Activated T-cell treated with anti-CD3 and anti-CD28 coated beads for 24 hours (primary cell): ENCODE measurements around the gene TFF3.

Source experiments
- DNase-seq: peaks from one replicate; pipeline ENCODE4 v3.0.0-alpha.2; 2020; ENCODE audit warnings: low read depth

Gene TFF3

GRCh38 chr21:42289926-42290325 lies 25.3 kb downstream of the TFF3 start:
- no peak for DNase-seq

GRCh38 chr21:42288962-42289361 lies 26.2 kb downstream of the TFF3 start:
- no peak for DNase-seq

GRCh38 chr21:42287193-42288083 lies 27.8 kb downstream of the TFF3 start:
- DNase-seq: no peak

DNA sequence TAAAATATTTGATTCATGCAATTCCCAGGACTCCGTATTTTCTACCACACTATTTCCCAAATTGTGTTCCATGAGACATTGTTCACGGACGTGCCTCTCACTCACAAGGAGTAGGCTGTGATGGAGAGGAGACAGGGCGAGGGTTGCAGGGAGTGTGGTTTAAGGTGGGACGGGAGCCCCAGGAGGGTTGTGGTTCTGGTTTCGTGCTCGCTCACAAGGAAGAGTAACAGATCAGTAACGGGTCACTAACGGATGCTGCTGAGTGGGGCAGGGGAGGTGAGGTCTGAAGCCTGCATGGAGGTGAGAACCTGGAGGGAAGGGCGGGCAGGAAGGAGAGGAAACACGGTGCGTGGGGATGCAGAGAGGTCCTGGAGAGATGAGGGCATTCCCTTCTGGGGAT lies 28.8 kb downstream of the TFF3 start:
- DNase-seq: no peak

DNA sequence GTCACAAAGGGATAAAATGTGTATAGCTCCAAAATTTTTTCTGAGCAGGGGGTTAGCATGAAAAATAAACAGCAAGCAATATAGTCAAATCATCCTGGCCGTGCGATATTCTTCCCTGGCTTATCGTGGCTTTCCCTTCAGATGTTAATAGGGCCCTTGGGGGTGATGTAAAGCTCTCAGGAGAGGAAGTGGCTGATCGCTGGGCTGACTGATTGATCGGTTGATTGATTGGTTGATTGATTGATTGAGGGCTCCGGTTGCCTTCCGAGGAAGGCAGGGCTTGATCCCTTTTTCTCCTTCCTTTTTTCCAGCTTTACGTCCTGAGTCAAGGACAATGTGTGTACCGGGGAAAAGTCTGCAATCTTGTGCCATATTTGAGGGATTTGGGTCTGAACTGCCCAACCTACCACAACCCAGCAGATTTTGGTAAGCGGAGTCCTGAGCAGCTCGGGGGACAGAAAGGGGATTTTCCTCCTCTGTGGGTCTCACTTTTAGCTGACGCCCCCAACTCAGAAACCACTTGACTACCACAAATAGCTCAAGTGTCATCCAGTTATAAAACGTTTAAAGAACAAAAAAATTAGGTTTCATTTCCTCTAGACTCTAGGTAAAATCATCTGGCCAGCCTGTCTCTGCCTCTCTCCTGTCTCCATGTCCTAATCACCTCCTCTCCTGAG lies 29.5 kb downstream of the TFF3 start:
- no peak for DNase-seq

DNA sequence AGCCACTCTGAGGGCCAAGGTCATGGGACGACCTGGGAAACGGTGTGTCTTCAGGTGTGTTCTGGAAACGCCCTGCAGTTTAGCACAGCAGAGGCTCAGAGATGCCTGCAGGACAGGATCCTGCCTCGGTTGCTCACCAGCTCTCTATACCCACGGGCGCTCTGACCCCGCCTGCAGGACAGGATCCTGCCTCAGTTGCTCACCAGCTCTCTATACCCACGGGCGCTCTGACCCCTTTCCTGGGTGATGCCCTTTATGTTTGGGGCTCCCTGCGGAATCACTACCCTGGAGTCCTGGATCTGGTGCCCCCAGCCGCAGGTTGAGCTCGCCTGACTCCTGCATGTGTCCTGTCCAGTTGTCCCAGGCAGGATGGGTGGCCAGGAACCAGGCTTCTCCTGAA lies 32.5 kb downstream of the TFF3 start:
- no peak for DNase-seq

GRCh38 chr21:42282021-42282420 lies 33.2 kb downstream of the TFF3 start:
- no peak for DNase-seq

GRCh38 chr21:42281181-42281680 lies 34.0 kb downstream of the TFF3 start:
- no peak for DNase-seq

DNA sequence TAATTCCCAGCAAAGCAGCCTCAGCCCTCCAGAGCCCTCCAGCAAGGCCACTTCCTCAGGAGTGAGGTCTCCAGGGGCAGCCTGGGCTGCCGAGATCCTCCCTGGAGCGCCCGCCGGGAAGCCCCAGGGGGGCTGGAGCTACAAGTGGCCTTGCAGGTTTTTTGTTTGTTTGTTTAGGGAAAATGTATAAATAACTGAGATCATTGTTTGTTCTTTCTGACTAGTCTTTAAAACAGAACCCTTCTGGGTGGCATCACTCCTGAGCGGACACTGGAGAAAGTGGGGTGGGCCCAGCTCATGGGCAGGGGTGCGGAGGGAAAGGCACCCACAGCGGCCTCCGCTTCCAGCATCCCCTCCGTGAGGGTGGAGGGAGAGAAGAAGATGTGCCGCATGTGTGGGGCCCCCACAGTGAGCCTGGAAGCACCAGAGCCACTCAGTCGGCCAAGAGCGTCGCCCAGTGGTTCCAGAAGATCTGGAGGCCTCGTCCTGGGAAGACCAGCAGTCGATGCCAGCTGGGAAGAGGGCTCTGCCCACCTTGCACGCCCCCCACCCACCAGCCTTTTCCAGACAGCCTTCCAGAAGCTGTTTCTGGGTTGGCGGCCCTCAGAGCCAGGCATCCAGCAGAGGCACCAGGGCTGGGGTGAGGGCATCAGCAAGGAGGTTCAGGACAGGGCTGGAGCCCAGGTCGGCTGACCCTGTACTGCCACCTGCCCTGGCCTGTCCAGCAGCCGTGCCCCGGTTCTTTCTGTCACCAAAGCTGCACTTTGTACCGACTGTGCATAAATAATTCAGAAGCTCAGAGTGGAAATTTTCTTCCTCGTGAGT lies 34.6 kb downstream of the TFF3 start:
- no peak for DNase-seq

DNA sequence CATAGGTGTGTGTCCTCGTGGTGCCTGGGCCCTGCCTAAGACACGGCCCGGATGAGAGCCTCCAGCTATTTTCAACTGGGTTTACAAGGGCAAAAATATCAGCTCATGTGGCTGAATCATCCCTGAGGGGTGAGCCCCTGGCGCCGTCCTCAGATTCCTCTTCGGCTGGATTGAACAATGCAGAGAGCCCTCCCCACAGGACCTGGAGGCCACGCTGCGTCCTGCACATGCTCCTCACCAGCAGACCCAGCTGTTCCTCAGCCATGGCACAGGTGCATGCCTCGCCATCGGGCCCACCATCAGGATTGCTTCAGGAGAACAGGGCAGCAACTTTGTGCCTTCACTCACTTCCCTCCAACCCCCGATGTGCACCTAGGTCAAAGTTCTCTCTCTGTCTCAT lies 35.3 kb downstream of the TFF3 start:
- no peak for DNase-seq

GRCh38 chr21:42279341-42279871 lies 35.8 kb downstream of the TFF3 start:
- DNase-seq: no peak

GRCh38 chr21:42278451-42279149 lies 36.6 kb downstream of the TFF3 start:
- DNase-seq: no peak

GRCh38 chr21:42277593-42277992 lies 37.6 kb downstream of the TFF3 start:
- no peak for DNase-seq

GRCh38 chr21:42276526-42277154 lies 38.6 kb downstream of the TFF3 start:
- no peak for DNase-seq

- DNase-seq: no peak
These were observed 39.1 kb downstream of the TFF3 start for GRCh38 chr21:42276076-42276475.

GRCh38 chr21:42272984-42273600 lies 42.1 kb downstream of the TFF3 start:
- no peak for DNase-seq

DNA sequence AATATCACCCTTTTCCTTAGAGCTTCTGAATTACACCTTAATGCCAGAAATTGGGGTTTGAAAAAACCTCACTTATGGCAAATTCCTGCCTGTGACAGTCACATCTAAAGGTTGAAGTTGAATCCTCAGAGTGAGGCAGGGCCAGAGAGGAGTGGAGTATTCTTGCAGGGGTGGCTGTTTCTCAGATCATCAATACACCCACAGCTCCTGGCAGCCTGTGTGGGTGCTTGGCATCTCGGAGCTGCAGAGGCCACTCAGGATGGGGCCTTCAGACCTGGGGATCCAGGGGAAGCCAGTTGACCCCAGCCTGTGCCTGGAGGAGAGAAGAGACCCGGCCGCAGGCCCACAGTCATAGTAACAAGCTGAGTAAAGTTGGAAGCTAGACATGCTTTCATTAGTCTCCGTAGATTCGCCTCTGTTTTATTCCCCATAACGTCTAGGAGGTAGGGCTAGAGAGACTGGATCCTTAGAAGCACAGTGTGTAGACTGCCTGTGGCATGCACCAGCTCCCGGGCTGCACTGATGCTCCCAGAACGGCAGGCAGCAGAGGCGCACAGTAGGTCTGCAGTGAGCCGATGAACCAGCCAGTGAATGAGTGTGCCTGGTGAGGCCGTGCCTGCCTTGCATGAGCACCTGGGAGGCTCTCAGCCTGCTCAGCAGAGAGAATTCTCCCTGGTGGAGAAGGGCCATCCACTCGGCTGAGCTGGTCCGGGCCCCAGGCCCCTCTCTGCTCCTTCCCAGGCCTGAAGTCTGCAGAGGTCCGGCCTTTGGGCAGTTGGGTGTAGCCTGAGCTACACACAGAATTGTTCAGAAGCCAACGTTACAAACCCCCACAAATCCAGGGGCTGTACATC lies 42.9 kb downstream of the TFF3 start:
- DNase-seq: no peak

DNA sequence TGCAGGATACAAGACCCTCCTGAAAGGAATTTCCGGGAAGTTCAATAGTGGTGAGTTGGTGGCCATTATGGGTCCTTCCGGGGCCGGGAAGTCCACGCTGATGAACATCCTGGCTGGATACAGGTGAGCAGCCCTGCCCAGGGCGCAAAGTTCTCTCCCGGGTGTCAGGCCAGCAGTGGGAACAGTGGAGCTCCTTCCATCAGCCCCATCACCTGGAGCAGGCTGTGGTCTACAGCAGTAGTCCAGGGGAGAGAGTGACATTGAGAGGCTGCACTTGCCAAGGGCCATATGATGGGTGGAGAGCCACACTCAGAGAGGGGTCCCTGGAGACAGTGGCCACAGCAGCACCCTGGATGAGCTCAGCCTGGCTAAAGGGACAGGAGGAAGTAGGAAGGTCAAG lies 44.1 kb downstream of the TFF3 start:
- no peak for DNase-seq

DNA sequence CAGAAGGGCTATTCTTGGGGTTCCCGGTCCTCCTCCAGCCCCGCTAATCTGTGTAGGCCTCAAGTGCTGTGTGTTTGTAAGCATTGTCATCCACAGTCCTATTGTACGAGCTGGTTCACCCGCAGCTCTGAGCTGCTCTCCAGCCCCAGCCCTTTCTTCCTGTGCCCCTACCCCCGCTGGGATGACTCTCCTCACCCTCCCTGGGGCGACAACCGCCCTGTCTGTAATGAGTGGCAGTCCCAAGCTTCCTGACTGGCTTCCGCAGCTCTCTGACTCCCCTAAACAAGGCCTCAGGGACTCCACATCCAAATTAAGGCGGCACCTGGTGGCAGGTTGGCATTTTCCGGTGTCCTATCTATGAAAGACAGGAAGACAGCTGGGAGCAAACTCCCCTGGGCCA lies 45.8 kb downstream of the TFF3 start:
- DNase-seq: no peak
